Measurements from ENCODE around the gene NT5C1A. TPM values are rescaled to one million over a fixed set of nuclear protein-coding genes. Genes with fewer than 3 reads are reported as not detected.

Gene NT5C1A
- total RNA-seq, 1 donor = not detected

DNA sequence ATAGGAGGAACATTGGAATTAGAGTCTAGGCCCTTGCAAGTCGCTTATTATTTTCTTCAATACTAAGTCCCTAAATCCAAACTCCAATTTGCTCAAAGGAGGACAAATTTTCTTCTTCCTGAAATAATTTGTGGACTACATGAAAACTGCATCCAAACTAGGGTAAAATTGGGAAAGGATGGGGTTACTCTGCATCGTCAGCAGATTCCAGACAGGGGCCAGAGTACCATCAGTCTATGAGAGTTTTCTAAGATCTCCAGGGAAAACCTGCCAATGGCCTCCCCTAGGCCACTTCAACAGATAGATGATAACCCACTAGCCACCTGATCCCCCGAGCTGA, 33.0 kb downstream of the NT5C1A start:
- TF ChIP-seq, protein P1, sequence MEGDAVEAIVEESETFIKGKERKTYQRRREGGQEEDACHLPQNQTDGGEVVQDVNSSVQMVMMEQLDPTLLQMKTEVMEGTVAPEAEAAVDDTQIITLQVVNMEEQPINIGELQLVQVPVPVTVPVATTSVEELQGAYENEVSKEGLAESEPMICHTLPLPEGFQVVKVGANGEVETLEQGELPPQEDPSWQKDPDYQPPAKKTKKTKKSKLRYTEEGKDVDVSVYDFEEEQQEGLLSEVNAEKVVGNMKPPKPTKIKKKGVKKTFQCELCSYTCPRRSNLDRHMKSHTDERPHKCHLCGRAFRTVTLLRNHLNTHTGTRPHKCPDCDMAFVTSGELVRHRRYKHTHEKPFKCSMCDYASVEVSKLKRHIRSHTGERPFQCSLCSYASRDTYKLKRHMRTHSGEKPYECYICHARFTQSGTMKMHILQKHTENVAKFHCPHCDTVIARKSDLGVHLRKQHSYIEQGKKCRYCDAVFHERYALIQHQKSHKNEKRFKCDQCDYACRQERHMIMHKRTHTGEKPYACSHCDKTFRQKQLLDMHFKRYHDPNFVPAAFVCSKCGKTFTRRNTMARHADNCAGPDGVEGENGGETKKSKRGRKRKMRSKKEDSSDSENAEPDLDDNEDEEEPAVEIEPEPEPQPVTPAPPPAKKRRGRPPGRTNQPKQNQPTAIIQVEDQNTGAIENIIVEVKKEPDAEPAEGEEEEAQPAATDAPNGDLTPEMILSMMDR (IDR thresholded peaks at IDR 0.05; ENCODE audit: insufficient read depth, low read length) = no peak
- DNase-seq (ENCODE audit: low read depth) = no peak
- H3K4me3 ChIP-seq (ENCODE audit: low read depth, low read length) = no peak overlapping the region

DNA sequence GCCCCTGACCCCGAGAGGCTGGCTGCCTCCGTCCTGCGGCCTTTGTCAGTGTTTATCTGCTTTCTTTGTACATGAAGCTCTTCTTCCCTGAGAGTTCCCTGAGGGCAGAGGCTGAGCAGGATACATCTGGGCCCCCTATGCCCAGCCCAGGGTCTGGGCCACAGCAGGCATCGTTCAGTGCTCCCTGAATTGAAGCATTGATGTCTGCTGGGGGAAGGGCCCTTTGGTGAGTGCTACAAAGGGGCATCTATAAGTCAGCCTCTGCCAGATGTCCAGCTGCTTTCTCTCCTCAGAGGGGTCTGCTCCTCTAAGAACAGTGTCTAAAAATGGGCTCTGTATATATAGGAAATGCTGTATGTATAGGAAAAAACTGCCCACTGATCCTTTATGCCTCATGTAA, 34.5 kb downstream of the NT5C1A start:
- H3K4me3 ChIP-seq (ENCODE audit: low read depth, low read length) = no peak overlapping the region
- TF ChIP-seq, protein P1 (IDR thresholded peaks at IDR 0.05; ENCODE audit: insufficient read depth, low read length) = no peak
- no peak for DNase-seq (ENCODE audit: low read depth)

DNA sequence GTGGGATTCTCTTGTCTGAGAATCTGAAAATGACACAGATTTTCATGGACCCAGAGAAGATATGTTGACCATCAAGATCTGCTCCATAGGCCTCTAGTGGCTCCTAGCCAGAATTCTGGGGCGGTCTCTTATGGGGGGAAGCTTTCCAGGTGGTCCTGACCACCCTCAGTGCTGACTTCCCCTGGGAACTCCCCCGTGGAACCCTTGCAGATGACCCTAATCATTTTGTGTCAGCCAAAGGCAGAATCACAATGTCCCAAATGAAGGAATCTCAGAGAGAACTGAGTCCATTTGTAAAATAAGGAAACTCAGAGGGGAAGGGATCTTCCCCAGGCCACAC, 36.1 kb downstream of the NT5C1A start:
- TF ChIP-seq, protein P1 (IDR thresholded peaks at IDR 0.05; ENCODE audit: insufficient read depth, low read length) = no peak
- no peak for DNase-seq (ENCODE audit: low read depth)
- no peak overlapping the region for H3K4me3 ChIP-seq (ENCODE audit: low read depth, low read length)

DNA sequence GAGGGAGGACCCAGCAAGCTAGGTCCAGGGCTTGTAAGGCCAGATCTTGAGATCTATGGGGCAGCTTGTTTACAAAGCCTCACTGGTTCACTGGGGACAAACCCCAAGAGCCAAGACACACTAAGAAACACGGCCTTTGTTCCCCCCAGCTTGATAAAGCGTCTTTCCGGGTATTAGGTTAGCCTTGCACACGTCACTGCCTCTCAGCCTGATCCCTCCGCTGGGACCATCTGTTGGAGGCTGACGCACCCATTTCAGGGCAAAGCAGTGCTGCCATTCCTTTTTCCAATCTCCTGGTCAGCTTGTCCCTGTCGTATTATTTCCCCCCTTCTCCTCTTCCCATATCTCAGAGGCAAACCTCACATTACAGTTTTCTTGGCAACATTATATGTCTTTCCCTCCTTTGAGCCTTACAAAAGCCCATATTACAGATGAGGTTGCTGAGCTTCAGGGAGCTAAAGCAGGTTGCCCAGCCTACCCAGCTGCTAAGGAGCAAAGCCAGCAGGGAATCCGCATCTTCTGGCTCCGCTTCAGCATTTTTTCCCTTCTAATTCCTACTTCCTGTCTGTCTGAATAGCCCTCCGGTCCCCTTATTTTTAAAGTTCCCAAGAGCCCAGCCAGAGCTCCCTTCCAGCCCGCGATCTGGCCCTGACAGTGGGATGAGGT, 36.6 kb downstream of the NT5C1A start:
- no peak overlapping the region for H3K4me3 ChIP-seq (ENCODE audit: low read depth, low read length)
- TF ChIP-seq, protein P1 (IDR thresholded peaks at IDR 0.05; ENCODE audit: insufficient read depth, low read length) = no peak
- DNase-seq (ENCODE audit: low read depth) = no peak

DNA sequence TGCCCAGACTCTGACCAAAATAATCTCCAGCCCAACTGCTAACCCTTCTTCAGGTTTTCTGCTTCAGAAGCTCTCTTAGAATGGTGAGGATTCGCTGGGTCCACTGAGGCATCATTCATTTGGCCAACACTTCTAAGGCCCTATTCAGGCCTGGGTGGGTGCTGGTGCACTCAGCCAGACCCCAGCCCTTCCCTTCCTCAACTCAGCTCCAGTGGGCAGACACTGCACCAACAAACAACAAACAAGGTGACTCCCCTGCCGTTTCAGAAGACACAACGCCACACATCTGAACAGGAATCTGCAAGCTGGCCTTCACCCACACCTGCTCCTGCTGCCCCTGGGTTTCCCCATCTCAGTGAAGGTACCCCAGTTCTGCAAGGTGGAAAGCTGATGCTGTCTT, 38.5 kb downstream of the NT5C1A start:
- H3K4me3 ChIP-seq (ENCODE audit: low read depth, low read length) = no peak overlapping the region
- no peak for DNase-seq (ENCODE audit: low read depth)
- TF ChIP-seq, protein P1 (IDR thresholded peaks at IDR 0.05; ENCODE audit: insufficient read depth, low read length) = no peak

DNA sequence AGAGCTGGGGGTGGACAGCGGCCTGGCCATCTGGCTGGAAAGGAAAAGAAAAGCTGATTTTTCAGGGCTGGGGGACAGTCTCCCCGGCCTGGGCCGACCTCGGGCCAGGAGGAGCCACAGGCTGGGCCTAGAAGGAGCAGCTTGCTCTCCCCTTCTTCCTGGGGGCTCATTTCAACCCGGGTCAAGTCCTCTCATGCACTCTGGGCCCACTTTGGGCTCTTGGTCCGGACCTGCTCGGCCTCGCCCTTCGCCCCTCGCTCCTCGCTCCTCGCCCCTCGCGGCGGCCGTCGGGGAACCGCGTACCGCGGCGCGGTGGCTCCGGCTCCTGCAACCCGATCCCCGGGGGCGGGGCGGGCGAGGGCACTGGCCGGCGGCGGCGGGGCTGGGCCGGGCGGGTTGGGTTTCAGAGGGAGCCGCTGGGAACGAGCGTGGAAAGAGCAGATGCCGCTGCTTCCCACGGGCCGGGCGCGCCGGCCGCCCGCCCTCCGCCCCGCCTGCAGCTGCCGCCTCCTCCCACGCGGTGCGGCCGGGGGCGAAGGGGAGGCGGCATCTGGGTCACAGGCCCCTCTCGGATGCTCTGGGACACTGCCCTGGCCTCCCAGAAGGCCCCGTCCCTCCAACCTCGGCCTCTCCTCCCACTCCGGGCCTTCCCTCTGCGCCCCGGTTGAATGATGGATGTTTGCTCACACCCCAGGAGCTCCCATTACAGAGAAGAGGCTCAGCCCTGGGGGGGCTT, 39.1 kb downstream of the NT5C1A start:
- peak; percentile 20 for DNase-seq (ENCODE audit: low read depth)
- TF ChIP-seq, protein P1 (IDR thresholded peaks at IDR 0.05; ENCODE audit: insufficient read depth, low read length) = no peak
- no peak overlapping the region for H3K4me3 ChIP-seq (ENCODE audit: low read depth, low read length)

Data from fibroblast of the aortic adventitia (primary cell).